HG03280 (cell line): Measurements from ENCODE around the gene ZNF136.

Source experiments
- ATAC-seq: cut with Tn5 transposase; IDR thresholded peaks from one replicate; pipeline ENCODE4 v1.9.1; 2021; ENCODE audit warnings: mild to moderate bottlenecking, moderate library complexity; ENCODE audit not compliant: unreplicated experiment

Gene ZNF136

DNA sequence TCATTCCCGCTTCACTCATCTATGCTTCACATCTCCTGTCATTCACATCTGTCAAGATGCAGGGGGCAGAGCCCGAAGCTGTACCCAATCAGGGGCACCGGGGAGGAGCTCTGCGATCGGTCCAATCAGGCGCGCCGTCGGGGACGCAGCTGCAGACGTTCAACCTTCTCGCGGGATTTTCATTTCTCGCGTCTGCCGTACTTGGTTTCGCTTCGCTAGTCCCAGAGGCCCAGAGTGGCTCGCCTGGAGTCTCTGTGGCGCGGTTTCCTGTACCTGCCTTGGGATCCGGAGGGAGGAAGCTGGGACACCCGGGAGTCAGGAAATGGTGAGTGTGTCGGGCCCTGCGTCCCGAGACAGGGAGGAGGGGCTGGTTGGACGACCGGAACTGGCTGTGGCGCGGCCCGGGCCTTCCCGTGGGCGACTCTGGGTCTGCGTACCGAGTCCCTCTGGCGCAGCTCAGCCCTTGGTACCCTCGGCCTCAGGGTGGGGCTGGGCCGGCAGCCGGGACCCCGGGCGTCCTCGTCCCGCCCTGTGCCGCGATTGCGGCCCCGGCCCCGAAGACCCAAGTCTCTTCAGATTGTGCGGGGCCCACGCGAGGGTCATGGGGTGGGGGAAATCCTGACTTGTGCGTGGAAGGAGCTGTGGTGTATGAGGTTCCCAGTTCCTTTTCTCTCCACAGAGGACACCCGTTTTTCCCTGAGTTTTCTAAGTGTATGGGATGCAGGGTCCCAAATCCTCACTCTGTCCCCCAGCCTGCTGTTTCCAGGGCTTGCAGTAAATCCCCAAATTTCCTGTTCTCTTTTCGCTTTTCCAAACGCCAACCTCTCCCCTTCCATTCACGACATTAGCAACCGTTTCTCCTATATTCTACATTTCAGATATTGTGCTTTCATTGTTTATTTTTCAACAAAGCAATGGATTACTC is at the start of gene ZNF136:
Gene ZNF136 (plus strand): TSS at position 215 of the 925 bp plus-strand sequence. CDS start 108 bp downstream, at position 323.
- ATAC-seq = peak; percentile 94

DNA sequence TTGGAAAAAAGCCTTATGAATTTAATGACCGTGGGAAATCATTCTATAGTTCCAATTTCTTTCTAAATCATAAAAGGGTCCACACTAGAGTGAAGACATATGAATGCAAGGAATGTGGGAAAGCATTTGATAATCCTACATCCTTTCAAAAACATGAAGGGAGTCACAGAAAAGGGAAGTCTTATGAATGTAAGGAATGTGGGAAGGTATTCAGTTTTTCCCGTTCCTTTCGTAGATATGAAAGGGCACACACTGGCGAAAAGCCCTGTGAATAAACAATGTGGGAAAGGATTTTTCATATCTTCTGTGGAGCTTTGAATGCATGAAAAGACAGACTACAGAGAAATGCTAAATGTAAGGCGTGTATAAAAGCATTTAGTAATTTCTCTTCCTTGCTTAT is 49.8 kb upstream of the ZNF136 start:
- no peak for ATAC-seq

- ATAC-seq = no peak
Measured at GRCh38 chr19:12117201-12117970, 45.5 kb upstream of the ZNF136 start.

GRCh38 chr19:12126707-12127106 is 36.2 kb upstream of the ZNF136 start:
- ATAC-seq = no peak

- no peak for ATAC-seq
Measured at GRCh38 chr19:12133069-12133468, 29.8 kb upstream of the ZNF136 start.

DNA sequence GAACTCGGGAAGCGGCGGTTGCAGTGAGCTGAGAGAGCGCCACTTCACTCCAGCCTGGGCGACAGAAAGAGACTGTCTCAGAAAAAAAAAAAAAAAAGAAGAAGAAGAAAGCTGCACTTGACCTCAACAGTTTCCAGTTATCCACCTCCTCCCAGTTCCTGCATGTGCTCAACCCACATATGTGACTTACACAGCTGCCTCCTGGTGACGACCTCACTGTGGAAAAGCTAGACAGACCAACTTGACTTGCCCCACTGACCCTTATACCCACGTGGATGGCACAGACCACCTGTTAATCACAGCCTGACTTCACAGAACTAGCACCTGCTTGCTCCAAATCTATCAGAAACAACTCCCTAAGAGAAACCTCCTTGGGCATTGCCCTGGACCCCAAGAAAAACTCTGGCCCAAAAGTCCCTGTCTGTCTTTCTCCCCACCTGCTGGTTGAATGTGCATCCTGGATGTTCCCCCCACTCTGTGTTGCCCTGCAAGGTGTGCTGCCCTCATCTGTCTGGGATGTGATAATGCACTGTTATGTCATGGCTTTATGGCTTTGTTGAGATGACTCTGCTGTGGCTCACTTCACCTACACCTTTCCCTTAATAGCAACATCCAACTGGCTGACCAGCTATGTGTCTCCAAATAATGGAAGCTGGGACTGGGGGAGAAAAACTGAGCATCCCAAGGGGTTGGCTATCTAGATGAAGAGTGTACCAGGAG is 25.5 kb upstream of the ZNF136 start:
- no peak for ATAC-seq

- ATAC-seq = no peak
Measured at GRCh38 chr19:12139269-12139668, 23.6 kb upstream of the ZNF136 start.

DNA sequence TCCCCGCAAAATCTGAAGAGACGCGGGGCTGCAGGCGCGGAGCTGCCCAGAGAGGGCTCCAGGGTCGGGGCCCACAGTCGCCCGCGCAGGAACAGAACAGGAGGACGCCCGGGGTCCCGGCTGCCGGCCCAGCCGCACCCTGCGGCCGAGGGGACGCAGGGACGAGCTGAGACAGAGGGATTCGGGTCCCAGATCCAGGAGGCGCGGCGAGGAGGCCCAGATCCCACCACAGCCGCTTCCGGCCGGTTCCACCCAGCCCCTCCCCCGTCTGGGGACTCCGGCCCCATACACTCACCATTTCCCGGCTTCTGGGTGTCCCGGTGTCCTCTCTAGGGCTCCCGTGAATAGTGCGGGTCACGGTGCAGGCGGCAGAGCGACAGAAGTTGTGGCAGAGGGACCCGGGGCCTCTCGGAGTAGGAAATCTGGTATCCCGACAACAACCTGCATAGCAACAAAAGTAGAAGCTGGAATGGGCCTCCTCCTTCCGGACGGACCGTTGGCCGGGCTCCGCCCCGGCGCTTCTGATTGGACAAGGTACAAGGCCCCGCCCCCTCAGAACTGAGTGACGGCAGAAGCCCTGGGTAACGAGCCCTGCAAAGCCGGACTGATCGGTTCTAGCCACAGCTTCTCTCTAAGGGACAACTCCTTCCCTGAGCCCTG is 22.9 kb upstream of the ZNF136 start, which contains the start of gene ZNF20:
Gene ZNF20 (minus strand): TSS at position 466 of the 660 bp plus-strand sequence. CDS start 168 bp downstream, at position 298.
- peak; percentile 90 for ATAC-seq

DNA sequence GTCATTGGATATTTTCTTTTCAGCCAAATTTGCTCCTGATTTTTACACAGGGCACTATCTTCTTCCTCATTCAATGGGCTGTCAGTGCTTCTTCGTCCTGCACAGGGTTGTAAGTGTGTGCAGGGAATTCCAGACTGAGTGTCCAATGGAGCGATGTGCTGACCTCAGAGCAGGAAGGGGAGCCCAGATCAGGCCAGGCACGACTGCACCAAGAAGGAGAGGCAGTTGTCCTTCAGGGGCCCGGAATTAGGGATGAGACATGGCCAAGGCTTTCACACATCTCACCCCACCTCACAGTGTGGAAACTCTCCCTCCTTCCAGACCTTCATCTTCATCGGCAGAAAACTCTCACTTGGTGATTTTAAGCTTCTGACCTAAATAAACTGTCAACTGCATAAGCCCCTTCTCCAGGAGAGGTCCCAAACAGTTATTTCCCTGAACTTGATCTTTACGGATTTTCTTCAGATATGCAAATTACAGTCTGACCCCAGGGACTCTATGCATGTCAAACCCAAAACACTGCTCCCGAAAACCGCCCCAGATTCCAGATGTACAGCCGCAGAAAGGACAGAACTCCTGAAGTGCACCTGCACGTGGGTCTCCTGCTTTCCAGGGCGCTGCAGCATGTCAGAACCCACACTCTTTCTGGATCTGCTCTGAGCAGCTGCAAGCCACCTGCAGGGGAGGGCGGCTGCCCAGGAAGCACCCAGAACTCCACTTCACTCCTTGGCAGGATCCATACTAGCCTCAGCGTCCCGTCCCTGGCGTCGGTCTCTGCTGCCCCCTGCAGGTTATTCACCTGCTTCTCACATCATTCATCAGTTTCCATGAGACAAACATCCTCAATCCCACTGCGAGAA is 22.1 kb upstream of the ZNF136 start:
- ATAC-seq = peak; percentile 27

DNA sequence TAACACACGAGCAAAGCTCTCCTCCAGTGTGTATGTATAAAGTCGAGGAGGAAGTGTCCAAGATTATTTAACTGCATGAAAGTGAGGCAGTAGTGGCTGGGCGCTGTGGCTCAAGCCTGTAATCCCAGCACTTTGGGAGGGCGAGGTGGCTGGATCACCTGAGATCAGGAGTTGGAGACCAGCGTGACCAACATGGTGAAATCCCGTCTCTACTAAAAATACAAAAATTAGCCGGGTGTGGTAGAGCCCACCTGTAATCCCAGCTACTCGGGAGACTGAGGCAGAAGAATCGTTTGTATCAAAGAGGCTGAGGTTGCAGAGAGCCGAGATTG is 21.5 kb upstream of the ZNF136 start:
- no peak for ATAC-seq

DNA sequence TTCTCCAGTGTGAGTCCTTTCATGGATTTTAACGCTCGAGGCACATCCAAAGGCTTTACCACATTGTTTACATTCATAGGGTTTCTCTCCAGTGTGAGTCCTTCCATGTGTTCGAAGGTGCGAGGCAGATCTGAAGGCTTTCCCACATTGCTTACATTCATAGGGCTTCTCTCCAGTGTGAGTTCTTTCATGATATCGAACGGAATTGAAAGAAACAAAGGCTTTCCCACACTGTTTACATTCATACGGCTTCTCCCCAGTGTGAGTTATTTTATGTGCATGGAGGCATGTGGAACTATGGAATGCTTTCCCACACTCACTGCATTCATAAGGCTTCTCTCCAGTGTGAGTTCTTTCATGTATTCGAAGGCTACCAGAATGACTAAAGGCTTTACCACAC is 17.5 kb upstream of the ZNF136 start:
- no peak for ATAC-seq

DNA sequence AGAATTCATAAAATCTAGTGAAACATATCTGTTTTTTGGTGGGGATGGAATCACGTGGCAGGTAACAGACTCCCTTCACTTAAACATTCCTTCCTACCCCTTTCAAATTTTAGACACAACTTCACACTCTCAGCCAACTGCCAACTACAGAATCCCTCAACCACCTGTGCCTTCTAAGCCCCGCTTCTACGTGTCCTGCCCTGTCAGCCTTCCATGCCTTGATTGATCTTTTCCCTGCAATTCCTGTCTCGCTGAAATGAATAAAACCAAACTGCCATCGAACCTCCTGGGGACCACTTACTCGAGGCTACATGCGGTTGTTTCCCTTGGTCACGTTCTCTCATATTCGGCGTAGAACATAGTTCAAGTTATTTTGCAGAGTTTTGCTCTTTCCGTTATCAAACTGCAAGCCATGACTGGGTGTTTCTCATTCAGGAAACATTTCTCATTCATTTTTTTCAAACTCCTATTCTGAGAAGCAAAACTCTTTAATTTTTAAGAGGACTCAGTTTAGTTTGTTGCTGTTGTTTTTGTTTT is 7.5 kb upstream of the ZNF136 start:
- no peak for ATAC-seq

GRCh38 chr19:12156223-12157058 is 6.5 kb upstream of the ZNF136 start, which contains the start of gene ZNF625:
Gene ZNF625 (minus strand): TSS chr19:12156734. CDS start chr19:12156558, 176 bp downstream.
- peak; percentile 67 for ATAC-seq

- ATAC-seq = no peak
Measured at GRCh38 chr19:12159773-12160414, 3.0 kb upstream of the ZNF136 start.

DNA sequence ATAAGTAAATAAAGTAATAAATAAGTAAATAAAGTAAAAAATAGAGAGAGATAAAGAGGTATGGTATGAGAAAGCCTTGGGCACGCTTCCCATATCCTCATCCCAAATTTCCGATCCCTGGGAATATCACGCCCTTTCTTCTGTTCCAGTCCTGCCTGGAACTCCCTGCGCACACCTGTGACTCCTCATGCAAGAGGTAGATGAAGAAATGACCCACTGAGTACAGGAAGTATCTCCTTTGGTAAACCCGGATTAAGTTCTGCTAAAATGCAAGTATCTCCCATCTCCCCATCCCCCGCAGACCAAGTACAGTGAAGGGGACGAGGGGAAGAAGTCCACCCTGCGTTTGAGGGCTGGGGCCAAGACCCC is 399 bp upstream of the ZNF136 start:
- ATAC-seq = no peak

- no peak for ATAC-seq
Measured at GRCh38 chr19:12163826-12164225, 930 bp downstream of the ZNF136 start.

DNA sequence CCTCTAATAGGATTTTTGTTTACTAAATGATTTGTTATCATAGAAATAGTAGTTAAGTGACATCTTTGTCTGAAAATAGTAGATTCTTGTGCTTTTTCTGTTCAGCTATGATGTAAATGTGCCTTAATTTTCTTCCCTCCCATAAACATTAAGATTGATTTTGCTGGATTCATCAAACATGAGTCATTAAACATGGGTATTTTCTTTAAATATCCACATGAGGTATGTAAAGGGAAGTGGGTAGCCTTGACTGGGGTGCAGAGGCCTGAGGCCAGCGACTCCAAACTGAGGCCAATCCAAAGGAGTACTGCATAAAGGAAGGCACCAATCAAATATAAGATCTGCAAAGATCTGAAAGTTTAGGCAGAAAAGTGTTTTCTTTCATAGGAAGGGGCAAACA is 3.7 kb downstream of the ZNF136 start:
- no peak for ATAC-seq

DNA sequence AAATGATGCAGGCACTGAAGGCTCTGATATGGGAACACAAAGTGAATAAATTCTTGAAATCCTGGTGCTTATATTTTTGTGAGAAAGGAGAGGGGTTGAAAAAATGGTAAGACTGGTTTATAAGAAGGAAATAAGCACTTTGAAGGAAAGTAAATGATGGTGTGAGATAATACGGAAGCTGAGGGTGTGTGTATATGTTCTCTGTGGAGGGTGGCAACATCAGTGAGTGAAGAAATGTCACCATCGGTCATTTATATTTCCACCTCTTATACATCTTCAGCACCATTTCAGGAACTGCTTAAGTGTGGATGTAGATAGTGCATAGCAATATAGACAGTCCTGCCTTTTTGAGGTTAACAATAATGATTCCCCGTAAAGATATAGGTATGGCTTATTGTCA is 17.5 kb downstream of the ZNF136 start:
- no peak for ATAC-seq
